KMS-11 (cell line): ENCODE results near the gene PDCD5.

Experiments used
- H2AFZ ChIP-seq: fragments of 200-600 bp; sonication (generic); 2 replicates; pipeline ENCODE4 v1.6.1; 2016; ENCODE audit warnings: antibody characterized with exemption, mixed run types, low read depth
- H3K27ac ChIP-seq: fragments of 200-600 bp; sonication (generic); 2 replicates; pipeline ENCODE4 v1.6.1; 2016; ENCODE audit warnings: mild to moderate bottlenecking, mixed run types
- H3K27me3 ChIP-seq: fragments of 200-600 bp; sonication (generic); 2 replicates; pipeline ENCODE4 v1.6.1; 2017; ENCODE audit warnings: mild to moderate bottlenecking, low read depth, mixed run types, moderate library complexity; ENCODE audit not compliant: insufficient read depth
- H3K36me3 ChIP-seq: fragments of 200-600 bp; sonication (generic); 2 replicates; pipeline ENCODE4 v1.6.1; 2017; ENCODE audit warnings: mild to moderate bottlenecking, mixed run types; ENCODE audit not compliant: insufficient read depth
- H3K4me1 ChIP-seq: fragments of 200-600 bp; sonication (generic); 2 replicates; pipeline ENCODE4 v1.6.1; 2016; ENCODE audit warnings: mild to moderate bottlenecking, low read depth, mixed run types; ENCODE audit not compliant: poor library complexity, severe bottlenecking
- H3K4me2 ChIP-seq: fragments of 200-600 bp; sonication (generic); 2 replicates; pipeline ENCODE4 v1.7.0; 2016; ENCODE audit warnings: mild to moderate bottlenecking, mixed run types
- H3K4me3 ChIP-seq: fragments of 200-600 bp; sonication (generic); IDR thresholded peaks from 2 replicates; pipeline ENCODE4 v1.6.1; 2017; ENCODE audit warnings: low read depth, low read length, mixed read lengths; ENCODE audit not compliant: insufficient read depth
- H3K79me2 ChIP-seq: fragments of 200-600 bp; sonication (generic); 2 replicates; pipeline ENCODE4 v1.6.1; 2016; ENCODE audit warnings: low read depth, mixed run types; ENCODE audit not compliant: insufficient read depth
- H3K9ac ChIP-seq: fragments of 200-600 bp; sonication (generic); 2 replicates; pipeline ENCODE4 v1.6.1; 2016; ENCODE audit warnings: mild to moderate bottlenecking, mixed run types
- H4K20me1 ChIP-seq: fragments of 200-600 bp; sonication (generic); 2 replicates; pipeline ENCODE4 v1.6.1; 2016; ENCODE audit warnings: mild to moderate bottlenecking, mixed run types; ENCODE audit not compliant: insufficient read depth
- CTCF ChIP-seq: fragments of 200-600 bp; sonication (generic); conservative IDR thresholded peaks from 2 replicates; pipeline ENCODE4 v1.6.1; 2017; ENCODE audit warnings: low read depth, mild to moderate bottlenecking, antibody characterized with exemption, low read length, moderate library complexity, mixed read lengths

PDCD5 gene

GRCh38 chr19:32550666-32551065, 30.3 kb upstream of the PDCD5 start:
- Histone ChIP-seq H4K20me1 (no peaks in the 10 kb centered on the region), H2AFZ (no peak overlapping the region), H3K4me3 (no peak overlapping the region), H3K27me3 (no peaks in the 10 kb centered on the region), H3K27ac (no peak overlapping the region), H3K4me2 (no peak overlapping the region), H3K79me2 (no peaks in the 10 kb centered on the region), H3K4me1 (no peaks in the 10 kb centered on the region), H3K9ac (no peak overlapping the region), H3K36me3 (no peaks in the 10 kb centered on the region)
- TF ChIP-seq CTCF: no peak

- Histone ChIP-seq H3K4me2 (no peak overlapping the region), H3K4me3 (no peak overlapping the region), H3K36me3 (no peaks in the 10 kb centered on the region), H3K27me3 (no peaks in the 10 kb centered on the region), H3K79me2 (no peaks in the 10 kb centered on the region), H3K4me1 (no peaks in the 10 kb centered on the region), H3K27ac (no peak overlapping the region), H2AFZ (no peak overlapping the region), H3K9ac (no peak overlapping the region), H4K20me1 (no peaks in the 10 kb centered on the region)
- no peak for TF ChIP-seq CTCF
Observed at GRCh38 chr19:32555786-32556185, 25.2 kb upstream of the PDCD5 start.

GRCh38 chr19:32558607-32559228, 22.3 kb upstream of the PDCD5 start:
- Histone ChIP-seq H3K27me3 (no peaks in the 10 kb centered on the region), H3K4me1 (no peaks in the 10 kb centered on the region), H4K20me1 (no peaks in the 10 kb centered on the region), H3K79me2 (no peaks in the 10 kb centered on the region), H3K9ac (no peak overlapping the region), H3K36me3 (no peaks in the 10 kb centered on the region), H2AFZ (no peak overlapping the region), H3K4me2 (no peak overlapping the region), H3K4me3 (no peak overlapping the region), H3K27ac (no peak overlapping the region)
- no peak for TF ChIP-seq CTCF

- no peak for TF ChIP-seq CTCF
- H3K79me2 ChIP-seq: no peaks in the 10 kb centered on the region
- H2AFZ ChIP-seq: no peak overlapping the region
- no peak overlapping the region for H3K27ac ChIP-seq
- H3K4me2 ChIP-seq: no peak overlapping the region
- no peaks in the 10 kb centered on the region for H4K20me1 ChIP-seq
- no peak overlapping the region for H3K4me3 ChIP-seq
- no peak overlapping the region for H3K9ac ChIP-seq
- H3K27me3 ChIP-seq: no peaks in the 10 kb centered on the region
- no peaks in the 10 kb centered on the region for H3K36me3 ChIP-seq
- no peaks in the 10 kb centered on the region for H3K4me1 ChIP-seq
Observed at GRCh38 chr19:32563761-32564160, 17.2 kb upstream of the PDCD5 start.
